ENCODE measurements around the gene GALNTL6. TPM values are rescaled to one million over a fixed set of nuclear protein-coding genes. Genes with fewer than 3 reads are reported as not detected.
"Not testable (repeated sequence)": the region's sequence is repeated elsewhere in the genome, so short reads cannot be mapped to it uniquely, and the experiment has no call there.

The GALNTL6 gene
- polyA plus RNA-seq, 6 donors from 2014 or later: 0.09 to 1.5 (median 0.52) TPM

GRCh38 chr4:172369471-172369959 lies 556.3 kb downstream of the GALNTL6 start:
- no peak overlapping the region for H3K27ac Mint-ChIP-seq
- H3K4me3 Mint-ChIP-seq: no peak overlapping the region
- no peaks in the 10 kb centered on the region for H3K36me3 Mint-ChIP-seq
- H3K9me3 Mint-ChIP-seq: peaks cover 0 to 14% (median 6%) of the 10 kb centered on the region in 7 donors
- no peaks in the 10 kb centered on the region for H3K4me1 Mint-ChIP-seq
- DNase-seq (no peak), ATAC-seq (ENCODE audit: low read depth in 2 of 2) (no peak)
- no peaks in the 10 kb centered on the region for H3K27me3 Mint-ChIP-seq

DNA sequence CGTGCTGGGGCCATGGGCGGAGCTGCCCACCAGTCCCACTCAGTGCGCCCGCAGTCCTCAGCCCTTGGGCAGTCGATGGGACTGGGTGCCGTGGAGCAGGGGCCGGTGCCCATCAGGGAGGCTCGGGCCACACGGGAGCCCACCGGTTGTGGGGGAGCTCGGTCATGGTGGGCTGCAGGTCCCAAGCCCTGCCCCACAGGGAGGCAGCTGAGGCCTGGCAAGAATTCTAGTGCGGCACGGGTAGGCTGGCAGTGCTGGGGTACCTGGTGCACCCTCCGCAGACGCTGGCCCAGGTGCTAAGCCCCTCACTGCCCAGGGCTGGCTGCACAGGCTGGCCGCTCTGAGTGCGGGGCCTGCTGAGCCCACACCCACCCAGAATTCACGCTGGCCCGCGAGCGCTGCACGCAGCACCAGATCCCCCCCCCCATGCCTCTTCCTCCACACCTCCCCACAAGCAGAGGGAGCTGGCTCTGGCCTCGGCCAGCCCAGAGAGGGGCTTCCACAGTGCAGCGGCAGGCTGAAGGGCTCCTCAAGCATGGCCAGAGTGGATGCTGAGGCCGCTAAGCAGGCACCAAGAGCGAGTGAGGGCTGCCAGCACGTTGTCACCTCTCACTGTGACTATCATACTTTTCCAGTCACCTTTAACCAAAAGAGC lies 564.4 kb downstream of the GALNTL6 start:
- Mint-ChIP-seq H3K27me3 (no peaks in the 10 kb centered on the region), H3K4me1 (no peaks in the 10 kb centered on the region), H3K9me3 (peaks cover 0 to 12% (median 3%) of the 10 kb centered on the region in 7 donors), H3K36me3 (no peaks in the 10 kb centered on the region), H3K27ac (no peak overlapping the region), H3K4me3 (no peak overlapping the region)
- no peak for ATAC-seq (ENCODE audit: low read depth in 2 of 2)
- DNase-seq: no peak

DNA sequence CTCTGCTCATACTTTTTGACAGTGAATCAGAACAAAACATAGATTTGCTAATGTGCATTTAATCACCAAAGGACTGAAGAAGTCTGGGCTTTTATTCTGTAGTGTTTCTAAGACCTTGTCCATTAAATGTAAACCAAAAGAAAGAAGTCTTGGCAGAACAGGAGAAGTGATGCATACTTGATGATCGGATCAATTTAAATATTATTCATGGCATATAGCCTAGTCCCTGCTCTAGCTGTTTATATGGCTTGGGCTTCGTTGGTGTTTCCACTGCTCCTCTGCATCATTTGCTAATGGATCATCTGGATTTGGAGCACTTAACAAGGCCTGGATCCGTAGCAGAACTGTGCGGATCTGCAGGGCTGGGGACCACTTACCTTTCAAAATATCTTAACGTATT lies 566.6 kb downstream of the GALNTL6 start:
- Mint-ChIP-seq H3K4me3 (no peak overlapping the region), H3K9me3 (peaks cover 2 to 12% (median 5%) of the 10 kb centered on the region in 7 donors), H3K36me3 (no peaks in the 10 kb centered on the region), H3K27ac (no peak overlapping the region), H3K27me3 (no peaks in the 10 kb centered on the region), H3K4me1 (no peaks in the 10 kb centered on the region)
- ATAC-seq (ENCODE audit: low read depth in 2 of 2) (no peak), DNase-seq (no peak)

- H3K27ac Mint-ChIP-seq: no peak overlapping the region
- no peaks in the 10 kb centered on the region for H3K36me3 Mint-ChIP-seq
- H3K4me1 Mint-ChIP-seq: no peaks in the 10 kb centered on the region
- H3K9me3 Mint-ChIP-seq: peaks cover 0 to under 1% (median 0%) of the 10 kb centered on the region in 7 donors
- DNase-seq: no peak
- H3K27me3 Mint-ChIP-seq: no peaks in the 10 kb centered on the region
- no peak overlapping the region for H3K4me3 Mint-ChIP-seq
- ATAC-seq (ENCODE audit: low read depth in 2 of 2): no peak
Measured at GRCh38 chr4:172390331-172390730, 577.1 kb downstream of the GALNTL6 start.

- no peaks in the 10 kb centered on the region for H3K9me3 Mint-ChIP-seq
- peak overlapping the region in 1 of 6 donors; percentile 72 for H3K27ac Mint-ChIP-seq
- no peaks in the 10 kb centered on the region for H3K27me3 Mint-ChIP-seq
- ATAC-seq (ENCODE audit: low read depth in 2 of 2) (no peak), DNase-seq (no peak)
- no peak overlapping the region for H3K4me3 Mint-ChIP-seq
- no peaks in the 10 kb centered on the region for H3K4me1 Mint-ChIP-seq
- H3K36me3 Mint-ChIP-seq: no peaks in the 10 kb centered on the region
Measured at GRCh38 chr4:172392741-172393140, 579.5 kb downstream of the GALNTL6 start.

GRCh38 chr4:172393220-172393619 lies 580.0 kb downstream of the GALNTL6 start:
- no peaks in the 10 kb centered on the region for H3K9me3 Mint-ChIP-seq
- no peak for ATAC-seq (ENCODE audit: low read depth in 2 of 2)
- H3K4me3 Mint-ChIP-seq: no peak overlapping the region
- H3K27ac Mint-ChIP-seq: no peak overlapping the region
- no peak for DNase-seq
- H3K27me3 Mint-ChIP-seq: no peaks in the 10 kb centered on the region
- no peaks in the 10 kb centered on the region for H3K36me3 Mint-ChIP-seq
- no peaks in the 10 kb centered on the region for H3K4me1 Mint-ChIP-seq

- Mint-ChIP-seq H3K4me1 (no peaks in the 10 kb centered on the region), H3K27ac (no peak overlapping the region), H3K27me3 (no peaks in the 10 kb centered on the region), H3K36me3 (no peaks in the 10 kb centered on the region), H3K9me3 (peaks cover 0 to 3% (median 0%) of the 10 kb centered on the region in 7 donors), H3K4me3 (no peak overlapping the region)
- ATAC-seq (ENCODE audit: low read depth in 2 of 2) (no peak), DNase-seq (no peak)
Measured at GRCh38 chr4:172404676-172405075, 591.5 kb downstream of the GALNTL6 start.

DNA sequence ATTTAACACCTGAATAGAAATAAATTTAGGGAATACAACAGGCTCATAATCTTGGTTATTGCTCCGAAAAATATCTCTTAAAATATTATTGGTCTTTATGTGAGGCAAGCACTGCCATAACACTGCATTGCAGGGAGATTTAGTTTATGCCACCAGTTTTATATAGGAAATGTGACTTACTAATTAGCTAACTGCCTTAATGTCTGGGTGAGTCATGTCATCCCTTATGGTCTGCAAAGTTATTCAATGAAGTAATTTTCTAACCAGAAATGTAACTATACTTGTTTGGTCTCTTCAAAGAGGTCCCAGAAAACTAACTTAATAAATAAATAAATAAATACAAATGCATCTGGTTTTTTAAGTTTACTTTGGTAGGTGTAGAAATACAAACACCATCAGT lies 597.2 kb downstream of the GALNTL6 start:
- no peaks in the 10 kb centered on the region for H3K36me3 Mint-ChIP-seq
- H3K4me1 Mint-ChIP-seq: no peaks in the 10 kb centered on the region
- H3K27me3 Mint-ChIP-seq: no peaks in the 10 kb centered on the region
- DNase-seq: no peak
- no peak overlapping the region for H3K4me3 Mint-ChIP-seq
- H3K27ac Mint-ChIP-seq: no peak overlapping the region
- peaks cover 0 to 3% (median 0%) of the 10 kb centered on the region in 7 donors for H3K9me3 Mint-ChIP-seq
- ATAC-seq (ENCODE audit: low read depth in 2 of 2): no peak

DNA sequence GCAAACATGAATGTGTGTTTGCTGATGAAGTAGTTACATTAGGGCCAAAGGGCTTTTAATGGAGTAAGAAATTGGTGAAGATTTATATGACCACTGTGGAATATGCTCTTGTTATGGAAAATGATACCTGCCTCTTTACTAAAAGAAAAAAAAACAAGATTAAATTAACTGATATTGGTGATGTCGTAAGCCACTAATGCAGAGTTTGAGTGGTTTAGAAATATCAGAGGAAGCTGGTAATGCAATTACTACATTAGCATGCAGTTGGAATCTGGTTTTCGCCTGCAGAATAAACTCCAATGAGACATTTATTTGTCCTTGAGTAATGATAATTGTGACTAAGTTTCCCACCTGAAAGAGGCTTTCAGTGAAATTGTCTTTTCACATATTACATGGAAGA lies 597.9 kb downstream of the GALNTL6 start:
- Mint-ChIP-seq H3K27me3 (no peaks in the 10 kb centered on the region), H3K9me3 (peaks cover 0 to 3% (median 0%) of the 10 kb centered on the region in 7 donors), H3K36me3 (no peaks in the 10 kb centered on the region), H3K27ac (no peak overlapping the region), H3K4me3 (no peak overlapping the region), H3K4me1 (no peaks in the 10 kb centered on the region)
- ATAC-seq (ENCODE audit: low read depth in 2 of 2) (no peak), DNase-seq (no peak)

DNA sequence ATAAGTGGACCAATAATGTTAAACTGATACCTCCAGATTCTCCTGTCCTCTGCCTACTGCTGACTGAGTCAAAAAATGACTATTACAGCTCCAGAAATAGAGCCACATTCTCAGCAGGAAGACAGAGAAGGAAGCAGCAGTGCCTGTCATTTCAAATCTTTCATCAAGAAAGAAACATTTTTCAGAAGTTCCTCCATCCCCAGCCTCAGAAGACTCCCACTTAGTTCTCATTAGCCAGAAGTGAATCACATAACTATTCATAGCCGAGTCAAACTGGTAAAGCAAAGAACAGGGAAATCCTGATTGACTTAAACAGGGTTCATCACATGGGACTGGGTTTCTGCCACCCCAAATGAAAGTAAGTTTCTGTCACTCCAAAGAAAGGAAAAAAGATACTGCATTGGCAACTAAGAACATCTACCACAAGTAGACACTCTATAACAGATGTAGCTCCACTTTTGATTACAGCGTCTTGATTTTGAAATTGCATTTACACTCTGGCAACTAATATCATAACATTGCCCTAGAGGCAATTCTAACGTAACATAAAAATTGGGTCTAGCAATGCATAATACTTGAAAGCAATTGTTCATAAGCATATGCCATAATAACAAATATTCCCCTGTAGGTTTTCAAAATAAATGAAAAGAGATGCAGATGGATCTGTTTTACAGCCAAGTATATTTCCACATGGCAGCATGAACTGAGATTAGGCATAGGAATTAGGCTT lies 599.8 kb downstream of the GALNTL6 start:
- ATAC-seq (ENCODE audit: low read depth in 2 of 2) (no peak), DNase-seq (no peak)
- no peaks in the 10 kb centered on the region for H3K27me3 Mint-ChIP-seq
- H3K9me3 Mint-ChIP-seq: peaks cover 0 to 3% (median 0%) of the 10 kb centered on the region in 7 donors
- H3K27ac Mint-ChIP-seq: no peak overlapping the region
- H3K36me3 Mint-ChIP-seq: no peaks in the 10 kb centered on the region
- no peak overlapping the region for H3K4me3 Mint-ChIP-seq
- H3K4me1 Mint-ChIP-seq: no peaks in the 10 kb centered on the region

- H3K4me1 Mint-ChIP-seq; ATAC-seq (ENCODE audit: low read depth in 2 of 2); H3K36me3 Mint-ChIP-seq; DNase-seq; H3K4me3 Mint-ChIP-seq; H3K9me3 Mint-ChIP-seq; H3K27me3 Mint-ChIP-seq; H3K27ac Mint-ChIP-seq: not testable (repeated sequence)
Measured at GRCh38 chr4:172428979-172429378, 615.8 kb downstream of the GALNTL6 start.

DNA sequence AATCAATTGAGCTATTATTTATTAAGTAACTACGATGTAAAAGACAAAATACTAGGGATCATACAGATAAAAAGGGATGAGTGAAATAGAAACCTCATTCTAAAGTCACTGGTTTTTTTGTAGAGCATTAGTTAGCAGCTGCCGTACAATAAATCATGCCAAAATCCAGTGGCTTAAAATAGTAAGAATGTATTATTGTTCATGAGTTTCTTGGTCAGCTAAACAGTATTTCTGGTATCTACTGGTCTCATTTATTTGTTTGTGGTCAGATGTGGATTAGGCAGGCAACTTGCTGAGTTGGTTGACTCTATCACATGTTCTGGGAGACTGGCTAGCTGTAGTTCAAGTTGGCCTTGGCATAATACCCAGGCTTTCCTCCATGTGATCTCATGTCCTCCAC lies 667.3 kb downstream of the GALNTL6 start:
- DNase-seq: no peak
- H3K27ac Mint-ChIP-seq: no peak overlapping the region
- H3K27me3 Mint-ChIP-seq: no peaks in the 10 kb centered on the region
- no peaks in the 10 kb centered on the region for H3K36me3 Mint-ChIP-seq
- no peak overlapping the region for H3K4me3 Mint-ChIP-seq
- peaks cover 0 to 16% (median 6%) of the 10 kb centered on the region in 7 donors for H3K9me3 Mint-ChIP-seq
- no peaks in the 10 kb centered on the region for H3K4me1 Mint-ChIP-seq
- ATAC-seq (ENCODE audit: low read depth in 2 of 2): no peak

DNA sequence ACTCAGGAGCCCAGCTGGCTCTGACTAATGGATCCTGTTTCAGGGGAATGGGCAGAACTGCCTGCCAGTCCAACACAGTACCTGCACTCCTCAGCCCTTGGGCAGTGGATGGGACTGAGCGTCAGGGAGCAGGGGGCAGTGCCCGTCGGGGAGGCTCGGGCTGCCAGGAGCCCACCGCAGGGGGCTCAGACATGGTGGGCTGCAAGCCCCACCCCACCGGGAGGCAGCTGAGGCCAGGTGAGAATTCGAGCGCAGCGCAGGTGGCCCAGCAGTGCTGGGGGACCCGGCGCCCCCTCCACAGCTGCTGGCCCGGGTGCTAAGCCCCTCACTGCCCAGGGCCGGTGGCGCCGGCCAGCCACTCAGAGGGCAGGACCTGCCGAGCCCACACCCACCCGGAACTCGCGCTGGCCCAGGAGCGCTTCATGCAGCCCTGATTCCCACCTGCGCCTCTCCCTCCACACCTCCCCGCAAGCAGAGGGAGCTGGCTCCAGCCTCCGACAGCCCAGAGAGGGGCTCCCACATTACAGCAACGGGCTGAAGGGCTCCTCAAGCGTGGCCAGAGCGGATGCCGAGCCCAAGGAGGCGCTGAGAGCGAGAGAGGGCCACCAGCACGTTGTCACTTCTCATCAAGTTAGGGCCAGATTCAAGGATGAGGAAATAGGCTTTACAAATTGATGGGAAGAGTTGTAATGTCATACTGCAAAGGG lies 668.8 kb downstream of the GALNTL6 start:
- H3K36me3 Mint-ChIP-seq: no peaks in the 10 kb centered on the region
- no peak overlapping the region for H3K27ac Mint-ChIP-seq
- H3K9me3 Mint-ChIP-seq: peaks cover 0 to 16% (median 6%) of the 10 kb centered on the region in 7 donors
- no peak overlapping the region for H3K4me3 Mint-ChIP-seq
- ATAC-seq (ENCODE audit: low read depth in 2 of 2) (no peak), DNase-seq (no peak)
- H3K27me3 Mint-ChIP-seq: no peaks in the 10 kb centered on the region
- no peaks in the 10 kb centered on the region for H3K4me1 Mint-ChIP-seq

GRCh38 chr4:172485007-172485406 lies 671.8 kb downstream of the GALNTL6 start:
- Mint-ChIP-seq H3K4me1 (no peaks in the 10 kb centered on the region), H3K9me3 (peaks cover 0 to 16% (median 6%) of the 10 kb centered on the region in 7 donors), H3K27ac (no peak overlapping the region), H3K27me3 (no peaks in the 10 kb centered on the region), H3K36me3 (no peaks in the 10 kb centered on the region), H3K4me3 (no peak overlapping the region)
- no peak for DNase-seq
- no peak for ATAC-seq (ENCODE audit: low read depth in 2 of 2)

Data from naive B cell (primary cell).